ENCODE data around the gene SNAP23.

SNAP23 gene

DNA sequence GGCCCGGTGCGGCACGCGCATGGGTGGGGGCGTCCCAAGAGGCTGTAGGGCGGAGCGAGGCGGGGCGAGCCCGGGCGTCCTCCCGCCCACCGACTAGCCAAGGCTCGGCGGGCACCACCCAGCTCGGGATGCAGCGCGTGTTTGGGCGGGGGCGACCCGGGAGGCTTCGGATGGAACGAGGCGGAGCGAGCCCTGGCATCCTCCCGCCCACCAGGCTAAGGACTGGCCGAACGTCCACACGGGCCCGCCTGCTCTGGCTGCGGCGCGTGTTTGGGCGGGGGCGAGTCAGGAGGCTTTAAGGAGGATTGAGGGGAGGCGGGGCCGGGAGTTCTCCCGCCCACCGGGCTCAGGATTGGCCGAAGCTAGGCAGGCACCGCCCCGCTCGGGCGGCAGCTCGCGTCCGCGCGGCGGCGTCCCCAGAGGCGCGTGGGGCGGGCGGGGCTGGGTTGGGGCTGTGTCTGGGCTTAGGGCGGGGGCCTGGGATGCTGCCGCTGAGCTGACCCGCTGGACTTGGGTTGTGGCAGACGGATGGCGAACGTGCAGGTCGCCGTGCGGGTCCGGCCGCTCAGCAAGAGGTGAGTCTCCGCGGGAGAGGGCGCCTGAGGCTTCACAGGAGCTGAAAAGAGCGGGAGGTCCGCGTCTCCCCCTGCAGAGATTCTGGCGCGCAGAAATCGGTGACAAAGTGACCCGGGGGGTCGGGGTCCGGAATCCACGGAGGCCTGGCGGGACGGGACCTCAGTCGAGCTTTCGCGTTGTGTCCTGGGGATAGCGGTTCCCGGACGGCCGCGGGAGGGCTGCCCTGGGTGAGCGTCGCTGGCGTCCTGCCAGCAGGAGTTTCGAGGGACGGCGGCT is 80.0 kb downstream of the SNAP23 start, which contains the start of gene STARD9:
Gene STARD9, plus strand, starts transcription at position 419 of the 852 bp plus-strand sequence. Its CDS starts 110 bp downstream, at position 529.
- DNase-seq: peak; percentile 98

DNA sequence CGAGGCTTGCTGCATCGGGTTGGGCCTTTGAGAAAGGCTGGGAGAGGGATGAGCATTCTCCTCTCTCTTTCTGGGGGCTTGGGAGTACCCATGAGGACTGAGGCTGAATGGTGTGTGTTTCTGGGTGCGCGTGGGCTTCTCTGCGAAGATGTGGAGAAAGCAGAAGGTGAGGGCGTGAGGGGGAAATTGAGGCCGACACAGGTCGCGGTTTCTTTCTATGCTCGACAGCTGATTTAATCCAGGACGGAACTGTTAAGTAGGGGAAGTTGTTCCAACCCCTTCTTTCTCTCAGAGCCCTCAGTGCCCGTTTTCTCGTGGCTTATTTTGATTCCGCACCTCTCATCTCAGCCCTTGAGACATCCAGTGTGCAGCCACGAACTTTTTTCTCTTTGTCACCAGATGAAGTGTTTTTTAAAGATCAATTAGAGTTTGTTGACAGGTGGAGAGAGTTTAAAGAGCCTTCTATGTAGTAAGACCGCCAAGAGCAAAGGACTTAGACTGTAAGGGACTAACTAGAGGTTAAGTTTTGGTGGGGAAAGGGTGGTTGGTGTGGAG is 80.7 kb downstream of the SNAP23 start:
- no peak for DNase-seq

DNA sequence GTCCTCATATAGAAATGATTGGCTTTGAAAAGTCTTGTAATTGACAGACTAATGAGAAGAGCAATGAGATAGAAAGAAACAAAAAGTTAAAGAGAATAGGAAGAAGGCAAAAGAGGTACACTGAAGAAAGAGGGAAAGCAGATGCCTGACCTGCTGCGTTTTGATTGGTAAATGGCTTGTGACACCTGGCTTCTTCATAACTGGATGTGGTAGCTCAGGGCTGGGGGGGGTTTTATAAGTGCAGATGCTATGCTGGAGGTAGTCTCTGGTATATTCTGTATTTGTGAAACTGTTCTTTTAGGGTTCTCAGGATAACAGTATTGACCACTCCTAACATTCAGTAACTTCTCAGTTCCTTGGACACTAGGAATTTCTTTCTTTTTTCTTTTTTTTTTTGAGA is 81.3 kb downstream of the SNAP23 start:
- no peak for DNase-seq

DNA sequence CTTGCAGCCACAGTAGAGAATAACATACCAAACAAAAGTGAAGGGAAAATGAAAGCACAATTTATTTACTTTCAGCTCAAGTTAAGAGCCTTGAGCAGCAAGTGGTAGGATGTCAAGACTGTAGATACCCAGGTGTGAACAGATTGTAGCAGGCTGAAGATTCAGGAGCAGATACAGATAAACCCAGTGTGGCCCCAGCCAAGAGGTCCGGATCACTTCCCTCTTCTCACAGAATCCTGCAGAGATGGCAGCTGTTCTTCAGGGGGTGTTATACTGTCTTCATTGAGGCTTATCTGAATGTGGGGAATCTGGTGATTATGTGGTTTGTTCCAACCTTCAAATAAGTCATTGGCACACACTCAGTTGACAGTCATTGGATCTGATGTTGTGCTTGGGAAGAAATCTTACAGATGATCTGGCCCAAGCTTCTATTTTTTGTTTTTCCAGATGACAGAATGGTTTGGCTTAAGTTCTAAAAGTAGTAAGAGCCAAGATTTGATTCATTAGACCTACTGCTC is 82.1 kb downstream of the SNAP23 start:
- DNase-seq: no peak

DNA sequence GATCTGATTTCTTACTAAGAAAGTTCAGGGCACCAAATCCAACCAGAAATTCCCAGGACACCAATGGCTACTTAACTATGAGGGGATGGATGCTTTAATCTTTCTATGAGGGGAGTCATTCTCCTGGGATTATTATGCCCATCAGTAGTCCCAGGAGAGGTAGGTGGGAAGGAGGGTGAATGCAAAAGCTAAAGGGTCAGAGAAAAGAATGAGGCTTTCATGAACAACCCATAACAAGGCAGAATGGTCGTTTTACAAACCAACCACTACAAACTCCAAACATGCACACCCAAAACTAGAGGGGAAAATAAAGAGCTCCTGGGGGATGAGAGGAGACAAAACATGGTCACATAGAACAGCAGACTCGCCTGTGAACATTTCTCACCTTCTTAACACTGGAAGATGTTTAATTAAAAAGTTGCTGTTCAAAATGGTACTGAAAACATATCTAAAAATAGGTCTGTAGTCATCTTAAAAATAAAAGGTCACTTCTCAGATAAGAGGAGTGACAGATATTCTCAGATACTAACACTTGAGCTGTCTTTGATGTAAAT is 83.6 kb downstream of the SNAP23 start:
- no peak for DNase-seq

DNA sequence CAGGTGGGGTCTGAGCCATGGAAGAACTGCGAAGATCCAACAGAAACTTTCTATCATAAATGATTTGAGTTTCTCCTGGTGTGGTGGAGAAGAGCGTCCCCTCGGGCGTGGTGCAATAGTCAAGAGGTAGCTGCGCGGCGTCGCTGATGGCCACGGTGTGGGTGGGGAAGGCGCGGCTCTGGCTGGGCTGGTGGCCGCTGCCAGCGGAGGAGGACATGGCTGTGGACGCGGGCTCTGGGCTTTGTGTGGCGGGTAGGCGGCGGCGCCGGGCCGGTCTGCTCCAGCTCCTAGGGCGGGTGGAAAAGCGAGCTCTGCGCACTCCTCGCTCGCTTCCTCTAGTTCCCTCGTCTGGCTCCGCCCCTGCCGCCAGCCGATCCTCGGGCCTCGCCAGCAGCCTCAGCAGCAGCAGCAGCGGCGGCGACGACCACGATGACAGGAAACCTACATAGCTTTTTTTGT is 85.9 kb downstream of the SNAP23 start:
- peak; percentile 92 for DNase-seq

Measured in activated effector memory CD4-positive, alpha-beta T cell treated with anti-CD3 and anti-CD28 coated beads, Interleukin-2, amount 50 U/mL, for 16 hours (primary cell).